Measurements from ENCODE around the gene ABR. TPM values are rescaled to one million over a fixed set of nuclear protein-coding genes. Genes with fewer than 3 reads are reported as not detected.

The ABR gene
- 10 to 100 TPM; 49.3 to 58.4 (median 54.4) TPM for total RNA-seq (2021; fragmentation: NEBNext Ultra II Directional; extraction: Animal tissue kit (Norgen Biotek cat#: 25700))
- long read RNA-seq, partial matches to known transcripts = 3 of 12 reads
- long read RNA-seq, other reads (novel, unspliced or antisense) = 7 of 12 reads

- DNase-seq = no peak
- Mint-ChIP-seq H3K27me3 (ENCODE audit: insufficient read depth) (peaks cover 10% of the 10 kb centered on the region), H3K36me3 (ENCODE audit: low read depth) (no peaks in the 10 kb centered on the region), H3K4me1 (ENCODE audit: low read depth) (peaks cover 11% of the 10 kb centered on the region; the same call in 1 of the 2 replicates), H3K9me3 (no peaks in the 10 kb centered on the region), H3K27ac (no peak within 1 kb of the TSS), H3K4me3 (peak within 1 kb of the TSS; percentile 56; the same call in 1 of the 2 replicates)
- TF ChIP-seq CTCF (IDR thresholded peaks at IDR 0.05) = no peak
These were observed at the start of gene ABR for GRCh38 chr17:1179818-1180742. Gene ABR (minus strand): TSS chr17:1179981. CDS start chr17:1179727, 254 bp downstream.

- H3K27me3 Mint-ChIP-seq (ENCODE audit: insufficient read depth) = peaks cover 43% of the 10 kb centered on the region
- TF ChIP-seq CTCF (IDR thresholded peaks at IDR 0.05) = no peak
- H3K36me3 Mint-ChIP-seq (ENCODE audit: low read depth) = no peaks in the 10 kb centered on the region
- H3K27ac Mint-ChIP-seq = no peak overlapping the region
- no peak overlapping the region for H3K4me3 Mint-ChIP-seq
- no peak for DNase-seq
- H3K4me1 Mint-ChIP-seq (ENCODE audit: low read depth) = peaks cover 12% of the 10 kb centered on the region; the same call in 1 of the 2 replicates
- H3K9me3 Mint-ChIP-seq = no peaks in the 10 kb centered on the region
These were observed 49.6 kb upstream of the ABR start for GRCh38 chr17:1229349-1229899.

GRCh38 chr17:1228781-1229348 lies 49.1 kb upstream of the ABR start:
- Mint-ChIP-seq H3K27me3 (ENCODE audit: insufficient read depth) (peaks cover 48% of the 10 kb centered on the region), H3K4me1 (ENCODE audit: low read depth) (peaks cover 12% of the 10 kb centered on the region; the same call in 1 of the 2 replicates), H3K9me3 (no peaks in the 10 kb centered on the region), H3K36me3 (ENCODE audit: low read depth) (no peaks in the 10 kb centered on the region), H3K4me3 (no peak overlapping the region), H3K27ac (no peak overlapping the region)
- no peak for TF ChIP-seq CTCF (IDR thresholded peaks at IDR 0.05)
- no peak for DNase-seq

GRCh38 chr17:1227917-1228780 lies 48.4 kb upstream of the ABR start:
- Mint-ChIP-seq H3K4me3 (peak overlapping the region; percentile 37; the same call in 1 of the 2 replicates), H3K27me3 (ENCODE audit: insufficient read depth) (peaks cover 55% of the 10 kb centered on the region), H3K4me1 (ENCODE audit: low read depth) (peaks cover 12% of the 10 kb centered on the region; the same call in 1 of the 2 replicates), H3K36me3 (ENCODE audit: low read depth) (no peaks in the 10 kb centered on the region), H3K9me3 (no peaks in the 10 kb centered on the region), H3K27ac (no peak overlapping the region)
- TF ChIP-seq CTCF (IDR thresholded peaks at IDR 0.05) = no peak
- no peak for DNase-seq

GRCh38 chr17:1227365-1227764 lies 47.6 kb upstream of the ABR start:
- Mint-ChIP-seq H3K4me3 (no peak overlapping the region), H3K27ac (no peak overlapping the region), H3K4me1 (ENCODE audit: low read depth) (0 out of 2 replicates have a peak, but pooled peaks cover 5% of the 10 kb centered on the region), H3K9me3 (no peaks in the 10 kb centered on the region), H3K27me3 (ENCODE audit: insufficient read depth) (peaks cover 51% of the 10 kb centered on the region), H3K36me3 (ENCODE audit: low read depth) (no peaks in the 10 kb centered on the region)
- no peak for TF ChIP-seq CTCF (IDR thresholded peaks at IDR 0.05)
- DNase-seq = no peak

Measured in HFFc6 (cell line).